Endothelial cell (in vitro differentiated cells): ENCODE data around the gene CACHD1. TPM values are rescaled to one million over a fixed set of nuclear protein-coding genes. Genes with fewer than 3 reads are reported as not detected.
"Not testable (repeated sequence)": the region's sequence is repeated elsewhere in the genome, so short reads cannot be mapped to it uniquely, and the experiment has no call there.

Experiments
- DNase-seq: peaks from one replicate; pipeline ENCODE4 v3.0.0; 2021; ENCODE audit warnings: low spot score
- H3K27ac Mint-ChIP-seq: one replicate; pipeline ENCODE4 v1.8.0; 2021; ENCODE audit warnings: mixed read lengths, inconsistent platforms; ENCODE audit not compliant: unreplicated experiment
- H3K27me3 Mint-ChIP-seq: one replicate; pipeline ENCODE4 v1.8.0; 2021; ENCODE audit warnings: mild to moderate bottlenecking, moderate library complexity, mixed read lengths, inconsistent platforms; ENCODE audit not compliant: unreplicated experiment
- H3K36me3 Mint-ChIP-seq: one replicate; pipeline ENCODE4 v1.8.0; 2021; ENCODE audit warnings: mild to moderate bottlenecking, low read depth, mixed read lengths, inconsistent platforms; ENCODE audit not compliant: unreplicated experiment
- H3K4me1 Mint-ChIP-seq: one replicate; pipeline ENCODE4 v1.8.0; 2021; ENCODE audit warnings: mild to moderate bottlenecking, mixed read lengths, inconsistent platforms; ENCODE audit not compliant: unreplicated experiment
- H3K4me3 Mint-ChIP-seq: one replicate; pipeline ENCODE4 v1.8.0; 2021; ENCODE audit warnings: mild to moderate bottlenecking, mixed read lengths, inconsistent platforms; ENCODE audit not compliant: unreplicated experiment
- H3K9me3 Mint-ChIP-seq: one replicate; pipeline ENCODE4 v1.8.0; 2021; ENCODE audit warnings: mixed read lengths, inconsistent platforms; ENCODE audit not compliant: unreplicated experiment
- CTCF ChIP-seq: fragments of 200-600 bp; sonication (generic); IDR thresholded peaks from one replicate; pipeline ENCODE4 v1.5.0; 2021; ENCODE audit warnings: antibody characterized with exemption; ENCODE audit not compliant: unreplicated experiment
- microRNA-seq: library from miRNA; unstranded; fragments of <30 nt; microRNA quantifications from one replicate; pipeline ENCODE4, GENCODE V29; 2020; ENCODE audit not compliant: unreplicated experiment
- total RNA-seq: library from RNA; stranded (reverse); fragmentation: NEBNext Ultra II Directional; extraction: Animal tissue kit (Norgen Biotek cat#: 25700); gene quantifications from one replicate; pipeline ENCODE4 v1.2.1, GENCODE V29; 2021; ENCODE audit not compliant: unreplicated experiment

The CACHD1 gene
- total RNA-seq, 1 donor from 2014 or later: 48.6 TPM

- Mint-ChIP-seq H3K4me3 (no peak overlapping the region), H3K9me3 (no peaks in the 10 kb centered on the region), H3K27me3 (no peaks in the 10 kb centered on the region), H3K27ac (no peak overlapping the region), H3K36me3 (no peaks in the 10 kb centered on the region), H3K4me1 (no peaks in the 10 kb centered on the region)
- no peak for TF ChIP-seq CTCF
- DNase-seq: no peak
Measured at GRCh38 chr1:64733581-64734286, 263.8 kb downstream of the CACHD1 start.

- no peak overlapping the region for H3K27ac Mint-ChIP-seq
- no peak overlapping the region for H3K4me3 Mint-ChIP-seq
- H3K4me1 Mint-ChIP-seq: no peaks in the 10 kb centered on the region
- no peak for DNase-seq
- no peak for TF ChIP-seq CTCF
- no peaks in the 10 kb centered on the region for H3K9me3 Mint-ChIP-seq
- no peaks in the 10 kb centered on the region for H3K27me3 Mint-ChIP-seq
- H3K36me3 Mint-ChIP-seq: no peaks in the 10 kb centered on the region
Measured at GRCh38 chr1:64734287-64734652, 264.3 kb downstream of the CACHD1 start.

GRCh38 chr1:64740687-64741086, 270.8 kb downstream of the CACHD1 start:
- H3K27ac Mint-ChIP-seq, H3K36me3 Mint-ChIP-seq, H3K9me3 Mint-ChIP-seq, H3K4me3 Mint-ChIP-seq, H3K27me3 Mint-ChIP-seq, DNase-seq, H3K4me1 Mint-ChIP-seq: not testable (repeated sequence)

Small RNAs within 50 kb of the gene (microRNA-seq; reads per million reads assigned to microRNA genes)
- 0.35 reads per million for gene MIR4794
